Measurements from ENCODE around the gene DHPS.

DNA sequence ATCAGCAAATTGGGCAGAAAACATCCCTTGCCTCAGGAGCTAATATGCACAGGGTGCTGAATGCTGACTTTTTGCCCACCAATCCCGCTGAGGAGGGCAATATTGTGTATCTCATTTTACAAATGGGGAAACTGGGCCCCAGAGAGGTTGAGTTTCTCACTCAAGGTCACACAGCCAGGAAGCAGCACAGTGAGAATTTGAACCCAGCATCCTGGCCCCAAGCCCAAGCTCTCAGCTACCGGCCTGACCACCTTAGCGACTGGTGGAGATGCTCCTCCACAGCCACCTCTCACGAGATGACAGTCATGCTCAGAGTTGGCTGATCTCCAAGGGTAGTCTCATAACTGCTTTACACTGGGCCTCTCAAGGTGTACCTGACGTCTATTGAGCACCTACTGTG is 11.3 kb upstream of the DHPS start:
- TF ChIP-seq, protein P1, sequence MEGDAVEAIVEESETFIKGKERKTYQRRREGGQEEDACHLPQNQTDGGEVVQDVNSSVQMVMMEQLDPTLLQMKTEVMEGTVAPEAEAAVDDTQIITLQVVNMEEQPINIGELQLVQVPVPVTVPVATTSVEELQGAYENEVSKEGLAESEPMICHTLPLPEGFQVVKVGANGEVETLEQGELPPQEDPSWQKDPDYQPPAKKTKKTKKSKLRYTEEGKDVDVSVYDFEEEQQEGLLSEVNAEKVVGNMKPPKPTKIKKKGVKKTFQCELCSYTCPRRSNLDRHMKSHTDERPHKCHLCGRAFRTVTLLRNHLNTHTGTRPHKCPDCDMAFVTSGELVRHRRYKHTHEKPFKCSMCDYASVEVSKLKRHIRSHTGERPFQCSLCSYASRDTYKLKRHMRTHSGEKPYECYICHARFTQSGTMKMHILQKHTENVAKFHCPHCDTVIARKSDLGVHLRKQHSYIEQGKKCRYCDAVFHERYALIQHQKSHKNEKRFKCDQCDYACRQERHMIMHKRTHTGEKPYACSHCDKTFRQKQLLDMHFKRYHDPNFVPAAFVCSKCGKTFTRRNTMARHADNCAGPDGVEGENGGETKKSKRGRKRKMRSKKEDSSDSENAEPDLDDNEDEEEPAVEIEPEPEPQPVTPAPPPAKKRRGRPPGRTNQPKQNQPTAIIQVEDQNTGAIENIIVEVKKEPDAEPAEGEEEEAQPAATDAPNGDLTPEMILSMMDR (IDR thresholded peaks at IDR 0.05) = no peak
- TF ChIP-seq POLR2A (IDR thresholded peaks at IDR 0.05) = no peak
- no peak for TF ChIP-seq EP300 (IDR thresholded peaks at IDR 0.05)
